Trophoblast cell (in vitro differentiated cells and primary cell): Measurements from ENCODE around the gene TSSK1B.

Source experiments
- DNase-seq, 2 donors: peaks; one replicate each; pipeline ENCODE4 v3.0.0-alpha.2; 2016
- H2AFZ ChIP-seq: 2 replicates; pipeline ENCODE4 v1.6.1; 2013; ENCODE audit warnings: low read length, moderate library complexity, mild to moderate bottlenecking; ENCODE audit not compliant: insufficient read depth, poor library complexity
- H2AK5ac ChIP-seq: 2 replicates; pipeline ENCODE4 v1.6.1; 2013; ENCODE audit warnings: mild to moderate bottlenecking, low read length
- H2BK120ac ChIP-seq: 2 replicates; pipeline ENCODE4 v1.6.1; 2013; ENCODE audit warnings: low read length, mild to moderate bottlenecking, moderate library complexity; ENCODE audit not compliant: insufficient read depth, poor library complexity
- H2BK12ac ChIP-seq: 2 replicates; pipeline ENCODE4 v1.6.1; 2013; ENCODE audit warnings: mild to moderate bottlenecking, low read length, moderate library complexity
- H2BK5ac ChIP-seq: 2 replicates; pipeline ENCODE4 v1.6.1; 2013; ENCODE audit warnings: low read length, low read depth, moderate library complexity, mild to moderate bottlenecking; ENCODE audit not compliant: poor library complexity
- H3K14ac ChIP-seq: 2 replicates; pipeline ENCODE4 v1.6.1; 2013; ENCODE audit warnings: mild to moderate bottlenecking, low read length
- H3K18ac ChIP-seq: 2 replicates; pipeline ENCODE4 v1.6.1; 2013; ENCODE audit warnings: mild to moderate bottlenecking, low read length
- H3K23ac ChIP-seq: 2 replicates; pipeline ENCODE4 v1.6.1; 2013; ENCODE audit warnings: low read length
- H3K27ac ChIP-seq: 2 replicates; pipeline ENCODE4 v1.5.1; 2013; ENCODE audit warnings: low read depth, mild to moderate bottlenecking, inconsistent platforms, low read length, moderate library complexity
- H3K27me3 ChIP-seq: 2 replicates; pipeline ENCODE4 v1.6.1; 2013; ENCODE audit warnings: inconsistent platforms, mild to moderate bottlenecking, low read length, moderate library complexity; ENCODE audit not compliant: insufficient read depth
- H3K36me3 ChIP-seq, 2 experiments: 1 replicate in 1 of 2; 2 replicates in 1 of 2; pipeline ENCODE4 v1.6.1; 2013; ENCODE audit warnings: low read length in 2 of 2, mild to moderate bottlenecking in 2 of 2, moderate library complexity in 1 of 2; ENCODE audit not compliant: insufficient read depth in 2 of 2, control insufficient read depth in 1 of 2
- H3K4ac ChIP-seq: 2 replicates; pipeline ENCODE4 v1.6.1; 2013; ENCODE audit warnings: low read depth, mild to moderate bottlenecking, low read length, moderate library complexity
- H3K4me1 ChIP-seq, 2 experiments: 1 replicate in 1 of 2; 2 replicates in 1 of 2; pipeline ENCODE4 v1.6.1; 2013; ENCODE audit warnings: low read length in 2 of 2, mild to moderate bottlenecking in 2 of 2, moderate library complexity in 1 of 2; ENCODE audit not compliant: insufficient read depth in 2 of 2, control insufficient read depth in 1 of 2
- H3K4me2 ChIP-seq: 2 replicates; pipeline ENCODE4 v1.6.1; 2013; ENCODE audit warnings: inconsistent platforms, mild to moderate bottlenecking, low read length, moderate library complexity
- H3K4me3 ChIP-seq: 2 replicates; pipeline ENCODE4 v1.5.1; 2013; ENCODE audit warnings: mild to moderate bottlenecking, low read depth, low read length, inconsistent platforms
- H3K79me1 ChIP-seq: one replicate; pipeline ENCODE4 v1.6.1; 2013; ENCODE audit warnings: low read length
- H3K79me2 ChIP-seq: 2 replicates; pipeline ENCODE4 v1.6.1; 2013; ENCODE audit warnings: low read length, mild to moderate bottlenecking; ENCODE audit not compliant: control insufficient read depth, insufficient read depth, poor library complexity
- H3K9ac ChIP-seq: 2 replicates; pipeline ENCODE4 v1.6.1; 2013; ENCODE audit warnings: mild to moderate bottlenecking, low read length
- H3K9me3 ChIP-seq: 2 replicates; pipeline ENCODE4 v1.6.1; 2013; ENCODE audit warnings: low read depth, mild to moderate bottlenecking, control low read depth, inconsistent platforms, low read length; ENCODE audit not compliant: insufficient read depth
- H4K12ac ChIP-seq: 2 replicates; pipeline ENCODE4 v1.6.1; 2013; ENCODE audit warnings: low read depth, mild to moderate bottlenecking, low read length, moderate library complexity
- H4K8ac ChIP-seq: 2 replicates; pipeline ENCODE4 v1.6.1; 2013; ENCODE audit warnings: low read depth, mild to moderate bottlenecking, low read length, moderate library complexity
- H4K91ac ChIP-seq: one replicate; pipeline ENCODE4 v1.6.1; 2013; ENCODE audit warnings: low read depth, mild to moderate bottlenecking, low read length, moderate library complexity
- WGBS: extraction: QIAGEN DNeasy Blood & Tissue Kit; methylation state at CpG from one replicate; pipeline ENCODE4 v1.1.7; 2013; ENCODE audit warnings: missing lambda C conversion rate; ENCODE audit not compliant: insufficient read length, insufficient coverage; ENCODE audit errors: extremely low coverage; 5-methylcytosine and 5-hydroxymethylcytosine counted together

TSSK1B gene

GRCh38 chr5:113382731-113383130 is 52.1 kb downstream of the TSSK1B start:
- Histone ChIP-seq H3K4me3 (no peak overlapping the region), H4K8ac (no peak overlapping the region), H3K9ac (no peak overlapping the region), H4K12ac (no peak overlapping the region), H3K4ac (no peak overlapping the region), H2AK5ac (no peak overlapping the region), H2AFZ (no peak overlapping the region), H3K27ac (no peak overlapping the region), H3K23ac (no peak overlapping the region), H3K36me3 (no peaks in the 10 kb centered on the region), H3K18ac (no peak overlapping the region), H3K4me2 (no peak overlapping the region), H2BK120ac (no peak overlapping the region), H3K4me1 (no peaks in the 10 kb centered on the region), H3K9me3 (no peaks in the 10 kb centered on the region), H3K79me2 (no peaks in the 10 kb centered on the region), H3K14ac (no peak overlapping the region), H2BK12ac (no peak overlapping the region), H3K79me1 (no peaks in the 10 kb centered on the region), H2BK5ac (no peak overlapping the region), H3K27me3 (no peaks in the 10 kb centered on the region), H4K91ac (no peak overlapping the region)
- no CpG with 5 or more reads among the region's 1 CpG for WGBS
- peak; percentile 37 to 48 for DNase-seq
